SIG-M5 (cell line): Measurements from ENCODE around the gene CWC25.

ENCODE experiments used
- DNase-seq: peaks from one replicate; lab custom pipeline; 2025; lab: John Stamatoyannopoulos, UW

The CWC25 gene

DNA sequence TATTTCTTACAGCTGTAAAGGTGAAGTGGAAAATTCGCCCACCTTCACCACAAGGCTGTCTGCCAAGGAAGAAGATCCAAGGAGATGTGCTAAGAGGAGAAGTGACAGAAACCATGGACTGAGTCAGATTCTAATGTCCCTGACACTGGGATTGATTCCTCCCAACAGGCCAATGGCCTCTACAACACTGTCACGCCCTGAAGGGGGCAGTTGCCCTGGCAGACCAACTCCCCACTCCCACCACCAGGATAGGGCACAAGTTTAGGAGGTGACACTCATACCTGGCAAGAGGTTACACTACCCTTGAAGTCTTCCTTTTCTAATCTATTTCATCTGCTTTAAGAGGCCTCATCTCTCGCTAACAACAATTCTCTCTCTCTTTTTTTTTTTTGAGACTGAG, 41.9 kb downstream of the CWC25 start:
- no peak for DNase-seq

- DNase-seq, result no peak
Observed at GRCh38 chr17:38779965-38780752, 45.0 kb downstream of the CWC25 start.

- no peak for DNase-seq
Observed at GRCh38 chr17:38777641-38778250, 47.4 kb downstream of the CWC25 start.

GRCh38 chr17:38773258-38773657, 51.9 kb downstream of the CWC25 start:
- no peak for DNase-seq

DNA sequence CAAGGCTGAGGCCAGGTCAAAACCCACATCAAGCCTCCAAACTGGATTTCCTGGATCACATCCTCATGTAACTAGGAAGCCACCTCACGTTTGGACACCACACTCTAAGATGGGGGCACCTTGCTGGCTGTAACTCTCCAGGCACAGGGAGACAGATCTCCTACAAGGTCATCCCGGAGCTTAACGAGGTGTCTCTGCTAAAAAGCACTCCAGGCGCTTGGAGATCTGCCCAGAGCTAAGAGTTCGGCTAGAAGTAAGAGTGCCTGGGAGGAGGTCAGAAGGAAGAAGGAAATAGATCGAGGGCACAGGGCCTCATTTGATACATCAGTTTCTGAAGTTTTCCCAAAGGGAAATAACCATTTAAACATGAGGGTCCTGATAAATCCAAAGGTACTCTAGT, 56.7 kb downstream of the CWC25 start:
- no peak for DNase-seq

DNA sequence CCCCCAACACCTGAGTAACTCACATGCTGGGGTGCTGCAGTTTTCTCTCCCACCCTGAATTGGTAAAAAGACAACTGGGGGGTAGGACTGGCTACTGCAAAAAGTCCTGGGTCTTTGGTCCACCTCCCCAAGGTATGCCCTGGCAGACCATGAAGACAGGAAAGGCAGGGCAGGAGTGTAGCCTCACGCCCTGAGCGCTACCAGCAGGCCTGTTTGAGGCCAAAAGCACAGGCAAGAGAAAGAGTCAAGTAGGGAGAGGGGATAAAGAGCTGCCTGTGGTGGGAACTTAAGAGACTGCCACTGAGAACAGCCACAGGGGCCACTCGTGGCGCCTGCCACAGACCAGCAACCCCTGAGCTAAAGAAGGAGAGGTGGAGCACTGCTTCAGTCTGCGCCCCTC, 58.8 kb downstream of the CWC25 start:
- no peak for DNase-seq

- no peak for DNase-seq
Observed at GRCh38 chr17:38762231-38762630, 62.9 kb downstream of the CWC25 start.

- no peak for DNase-seq
Observed at GRCh38 chr17:38761612-38762011, 63.5 kb downstream of the CWC25 start.

DNA sequence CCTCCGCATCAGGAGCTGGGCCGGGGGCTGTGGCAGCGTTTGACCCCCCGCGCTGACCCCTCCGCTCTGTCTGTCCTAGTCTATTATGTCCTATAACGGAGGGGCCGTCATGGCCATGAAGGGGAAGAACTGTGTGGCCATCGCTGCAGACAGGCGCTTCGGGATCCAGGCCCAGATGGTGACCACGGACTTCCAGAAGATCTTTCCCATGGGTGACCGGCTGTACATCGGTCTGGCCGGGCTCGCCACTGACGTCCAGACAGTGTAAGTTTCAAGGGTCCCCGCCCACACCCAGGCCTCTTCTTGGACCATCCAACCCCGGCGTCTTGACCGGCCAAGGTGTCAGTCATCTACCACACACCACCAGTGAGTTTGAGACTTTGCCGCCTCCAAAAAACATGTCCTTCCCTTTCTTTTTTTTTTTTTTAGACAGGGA, 72.0 kb downstream of the CWC25 start:
- no peak for DNase-seq

- DNase-seq, result peak; percentile 98
Observed at GRCh38 chr17:38752308-38753070, 72.6 kb downstream of the CWC25 start, which contains the start of gene PSMB3. PSMB3 (plus strand) TSS chr17:38752741; CDS start chr17:38752827, 86 bp downstream.

DNA sequence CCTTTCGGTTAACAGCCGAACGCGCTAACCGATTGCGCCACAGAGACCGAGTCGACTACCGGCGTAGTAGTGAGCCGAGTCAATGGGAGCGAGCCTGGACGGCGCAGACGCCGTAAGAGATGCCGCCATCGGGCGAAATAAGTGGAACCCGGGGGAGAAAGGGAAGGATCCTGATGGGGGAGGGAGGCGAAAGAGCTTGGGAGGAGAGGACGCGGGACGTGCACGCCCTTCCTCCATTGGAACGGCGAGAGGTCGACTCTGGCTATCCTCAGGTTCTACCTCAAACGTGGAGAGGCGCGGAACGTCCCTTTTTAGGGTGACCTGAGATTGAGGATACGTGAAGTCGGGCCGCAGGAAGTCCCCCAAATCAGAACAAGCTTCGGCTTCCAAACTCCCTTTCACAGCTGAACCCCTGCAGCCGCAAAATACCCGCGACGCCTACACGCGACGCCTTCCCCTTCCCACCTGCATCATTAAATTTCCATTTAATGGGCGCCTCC, 73.3 kb downstream of the CWC25 start:
- DNase-seq, result no peak

GRCh38 chr17:38751144-38751807, 73.8 kb downstream of the CWC25 start:
- DNase-seq, result no peak
